Activated naive CD4-positive, alpha-beta T cell treated with anti-CD3 and anti-CD28 coated beads, Interleukin-2, amount 50 U/mL, for 72 hours (primary cell): Measurements from ENCODE around the gene PPP1R1B. TPM values are rescaled to one million over a fixed set of nuclear protein-coding genes. Genes with fewer than 3 reads are reported as not detected.
A peak's percentile ranks its signal among the peaks of the same experiment; 100 is the strongest.

Source experiments
- ATAC-seq, 2 donors: fragments of 150-1000 bp; cut with Tn5 transposase; 2 replicates each; pipeline ENCODE4 v1.10.0; 2021; ENCODE audit warnings: mild to moderate bottlenecking in 2 of 2, moderate library complexity in 2 of 2
- DNase-seq, 2 donors: peaks; one replicate each; pipeline ENCODE4 v3.0.0; 2021 to 2022; ENCODE audit warnings: low spot score in 2 of 2
- H3K27ac Mint-ChIP-seq, 2 donors: one replicate each; pipeline ENCODE4 v1.8.0; 2022; ENCODE audit warnings: mild to moderate bottlenecking in 2 of 2, mixed read lengths in 2 of 2
- H3K36me3 Mint-ChIP-seq, 2 donors: one replicate each; pipeline ENCODE4 v1.8.0; 2022; ENCODE audit warnings: mixed read lengths in 2 of 2
- H3K9me3 Mint-ChIP-seq, 2 donors: one replicate each; pipeline ENCODE4 v1.8.0; 2022; ENCODE audit warnings: mixed read lengths in 2 of 2
- total RNA-seq, 2 donors: library from RNA; stranded (reverse); gene quantifications; one replicate each; pipeline ENCODE4 v1.2.3, GENCODE V29; 2022

PPP1R1B gene
- total RNA-seq, 2 donors from 2014 or later: 0.16 TPM; not detected in 1

DNA sequence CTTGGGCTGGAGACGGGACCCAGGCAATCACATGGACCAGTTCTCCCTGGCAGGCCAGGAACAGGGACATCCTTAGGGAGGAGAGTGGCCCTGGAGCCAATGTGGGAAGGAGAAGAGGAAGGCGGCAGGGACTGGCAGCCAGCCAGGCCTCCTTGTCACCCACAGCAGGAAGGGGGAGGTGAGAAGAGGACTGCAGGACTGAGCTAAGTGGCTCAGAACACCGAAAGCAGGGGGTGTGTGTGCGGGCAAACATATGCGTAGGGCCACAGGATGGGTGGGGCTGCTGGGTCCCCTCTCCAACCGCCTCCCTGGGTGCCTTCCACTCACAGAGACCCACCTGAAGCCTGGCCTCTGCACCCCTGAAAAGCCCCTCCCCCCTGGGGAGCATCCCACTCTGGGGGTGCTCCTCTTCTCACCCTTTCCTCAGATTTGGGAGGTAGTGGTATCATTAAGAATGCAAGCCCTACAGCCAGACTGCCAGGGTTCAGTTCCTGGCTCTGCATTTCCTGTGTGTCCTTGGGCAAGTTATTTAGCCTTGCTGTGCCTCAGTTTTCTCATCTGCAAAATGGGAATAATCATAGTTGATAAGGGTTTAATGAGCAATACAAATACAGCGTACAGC lies 49.6 kb downstream of the PPP1R1B start:
- ATAC-seq: peak; percentile 17 to 57
- no peak for DNase-seq
- Mint-ChIP-seq H3K27ac (peak overlapping the region in 1 of 2 donors; percentile 36), H3K36me3 (no peaks in the 10 kb centered on the region), H3K9me3 (no peaks in the 10 kb centered on the region)

DNA sequence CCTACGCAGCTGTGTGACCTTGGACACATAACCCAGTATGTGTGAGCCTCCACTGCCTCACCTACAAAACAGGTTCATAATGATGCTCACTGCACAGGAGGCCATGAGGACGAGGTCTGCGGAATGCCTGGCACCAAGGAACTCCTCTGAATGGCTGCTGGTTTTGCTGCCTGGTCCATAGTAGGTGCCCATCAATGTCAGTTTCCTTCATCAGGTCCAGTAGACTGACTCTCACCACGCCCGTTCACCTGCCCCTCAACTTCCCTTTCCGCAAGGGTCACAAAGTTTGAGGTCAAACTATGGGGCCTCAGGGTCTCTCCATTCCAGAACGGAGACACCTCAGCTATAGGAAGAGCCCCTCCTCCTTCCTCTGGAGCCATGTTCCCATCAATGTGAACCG lies 50.3 kb downstream of the PPP1R1B start:
- Mint-ChIP-seq H3K27ac (peak overlapping the region in 1 of 2 donors; percentile 82), H3K9me3 (no peaks in the 10 kb centered on the region), H3K36me3 (no peaks in the 10 kb centered on the region)
- DNase-seq (no peak), ATAC-seq (no peak)

DNA sequence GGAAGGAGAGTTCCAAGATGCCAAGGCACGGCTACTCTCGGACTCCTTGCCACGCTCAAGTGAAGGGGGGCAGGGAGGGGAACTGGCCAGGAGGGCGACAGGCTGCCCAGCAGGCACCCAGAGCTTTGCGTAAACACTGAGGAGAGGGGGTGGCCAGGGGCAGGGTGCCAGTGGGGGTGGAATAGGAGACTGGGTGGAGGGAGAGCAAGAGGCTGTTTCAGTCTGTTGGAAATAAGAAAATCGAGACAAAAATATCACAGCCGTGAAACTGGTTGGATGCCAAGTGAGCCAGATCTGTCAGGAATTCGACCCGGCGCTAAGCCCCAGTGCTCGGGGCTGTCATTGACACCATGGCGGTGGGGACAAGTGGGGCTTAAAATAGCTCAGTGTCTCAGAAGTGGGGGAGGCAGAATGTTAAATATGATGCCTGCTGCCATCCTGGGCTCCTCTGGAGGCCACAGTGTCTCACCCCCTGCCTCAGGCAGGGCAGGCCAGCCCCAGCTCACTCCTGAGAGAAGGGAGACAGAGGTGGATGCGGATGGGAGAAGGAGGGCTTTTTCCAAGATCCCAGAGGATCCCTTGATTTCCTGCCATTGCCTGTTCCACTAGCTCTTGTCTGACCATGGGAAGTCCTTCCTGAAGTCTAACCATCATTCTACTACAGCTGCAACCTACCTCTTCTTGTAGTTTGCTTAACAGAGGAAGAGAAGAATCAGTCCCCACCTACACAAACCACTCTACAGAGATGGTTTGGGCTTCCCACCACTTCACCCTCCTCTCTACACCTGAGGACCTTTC lies 51.0 kb downstream of the PPP1R1B start:
- Mint-ChIP-seq H3K36me3 (no peaks in the 10 kb centered on the region), H3K9me3 (no peaks in the 10 kb centered on the region), H3K27ac (peak overlapping the region; percentile 82 to 90)
- ATAC-seq (no peak), DNase-seq (no peak)

DNA sequence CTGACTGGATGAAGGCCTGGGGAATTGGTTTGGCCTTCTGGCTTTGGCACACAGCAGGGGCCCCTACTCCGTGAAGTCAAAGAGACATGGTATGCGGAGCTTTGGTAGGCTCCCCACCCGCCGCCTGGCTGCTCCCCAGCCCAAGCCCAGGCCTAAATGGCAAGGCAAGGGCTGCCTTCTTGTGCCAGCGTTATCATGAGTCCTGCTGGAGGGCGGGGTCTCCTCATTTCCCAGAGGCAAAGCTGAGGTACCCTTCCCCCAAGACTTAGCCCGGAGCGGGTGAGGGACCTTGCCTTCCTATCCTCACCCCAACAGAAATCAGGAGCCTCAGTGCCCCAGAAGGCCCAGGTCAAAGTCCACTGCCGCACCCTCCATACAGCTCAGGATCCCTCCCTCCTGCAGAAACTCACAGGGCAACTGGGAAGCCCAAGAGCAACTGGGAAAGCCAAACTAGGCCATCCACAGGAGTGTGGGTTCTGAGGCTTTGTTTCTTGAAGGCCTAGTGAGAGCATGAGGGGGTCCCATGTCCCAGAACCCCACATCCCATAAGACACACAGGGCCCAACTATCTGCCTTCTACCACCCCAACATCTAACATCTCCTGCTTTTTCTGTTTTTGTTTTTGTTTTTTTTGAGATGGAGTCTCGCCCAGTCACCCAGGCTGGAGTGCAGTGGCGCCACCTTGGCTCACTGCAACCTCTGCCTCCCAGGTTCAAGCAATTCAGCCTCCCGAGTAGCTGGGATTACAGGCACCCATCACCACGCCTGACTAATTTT lies 51.8 kb downstream of the PPP1R1B start:
- no peaks in the 10 kb centered on the region for H3K9me3 Mint-ChIP-seq
- no peak for DNase-seq
- peak in 1 of 2 donors; percentile 36 for ATAC-seq
- peak overlapping the region in 1 of 2 donors; percentile 90 for H3K27ac Mint-ChIP-seq
- H3K36me3 Mint-ChIP-seq: peaks cover 0 to 4% of the 10 kb centered on the region in 2 donors

DNA sequence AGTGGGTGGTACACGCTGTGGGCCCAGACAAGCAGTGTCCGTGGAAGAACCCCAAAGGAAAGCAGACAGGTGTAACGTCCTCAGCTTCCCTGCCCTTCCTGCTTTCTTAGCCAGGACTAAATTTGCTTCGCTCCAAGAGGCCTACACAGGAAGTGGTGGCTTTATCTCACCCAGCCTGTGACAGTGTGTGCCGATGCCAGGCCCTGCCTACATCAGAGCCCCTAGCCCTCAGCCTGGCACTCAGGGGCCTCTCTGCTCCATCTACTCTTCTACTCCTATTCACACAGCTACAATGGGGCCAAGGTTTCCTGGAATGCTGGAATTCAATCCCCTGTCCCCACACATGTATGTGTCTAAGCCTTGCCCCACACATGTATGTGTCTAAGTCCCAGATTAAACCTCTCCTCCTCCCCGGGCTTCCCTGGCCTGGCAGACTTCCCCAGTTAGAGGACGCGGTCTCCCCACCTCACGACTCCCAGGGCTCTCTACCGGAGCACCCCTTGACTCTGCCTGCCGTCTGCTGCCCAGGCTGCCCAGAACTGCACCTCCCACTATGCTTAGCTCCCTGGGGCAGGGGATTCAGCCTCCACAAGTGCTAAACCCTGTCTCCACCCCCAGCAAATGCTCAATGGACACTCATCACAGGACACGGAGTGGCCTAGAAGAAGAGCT lies 52.9 kb downstream of the PPP1R1B start:
- ATAC-seq: peak; percentile 58 to 73
- Mint-ChIP-seq H3K9me3 (no peaks in the 10 kb centered on the region), H3K36me3 (peaks cover 0 to 4% of the 10 kb centered on the region in 2 donors), H3K27ac (peak overlapping the region; percentile 90 to 96)
- DNase-seq: no peak

DNA sequence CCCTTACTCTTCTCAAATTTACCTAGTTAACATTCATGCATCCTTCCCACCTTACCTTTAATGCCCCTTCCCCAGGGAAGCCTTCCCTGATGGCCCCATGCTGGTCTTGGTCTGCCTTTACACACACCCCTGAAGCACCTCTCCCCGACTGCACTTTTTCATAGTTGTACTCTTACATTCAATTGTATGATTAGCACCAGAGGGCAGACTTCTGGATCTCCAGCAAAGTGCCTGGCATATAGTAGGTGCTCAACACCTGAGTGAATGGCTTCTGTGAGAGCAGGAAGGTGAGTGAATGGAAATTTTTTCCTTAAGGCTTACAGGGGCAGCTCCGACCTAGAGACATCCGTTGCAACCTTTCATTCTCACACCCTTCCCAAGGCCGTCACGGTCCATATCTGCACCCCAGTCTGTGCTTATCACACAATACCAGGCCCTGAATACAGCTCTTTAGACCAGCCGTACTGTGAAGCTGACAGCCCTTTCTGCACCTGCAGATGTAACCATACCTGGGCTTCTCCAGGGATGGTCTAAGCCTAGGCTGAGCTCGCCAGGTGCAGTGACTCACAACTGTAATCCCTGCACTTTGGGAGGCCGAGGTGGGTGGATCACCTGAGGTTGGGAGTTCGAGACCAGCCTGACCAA lies 56.7 kb downstream of the PPP1R1B start:
- DNase-seq (no peak), ATAC-seq (no peak)
- no peak overlapping the region for H3K27ac Mint-ChIP-seq
- H3K36me3 Mint-ChIP-seq: peaks cover 11% of the 10 kb centered on the region in 2 donors
- peaks cover 0 to 6% of the 10 kb centered on the region in 2 donors for H3K9me3 Mint-ChIP-seq

DNA sequence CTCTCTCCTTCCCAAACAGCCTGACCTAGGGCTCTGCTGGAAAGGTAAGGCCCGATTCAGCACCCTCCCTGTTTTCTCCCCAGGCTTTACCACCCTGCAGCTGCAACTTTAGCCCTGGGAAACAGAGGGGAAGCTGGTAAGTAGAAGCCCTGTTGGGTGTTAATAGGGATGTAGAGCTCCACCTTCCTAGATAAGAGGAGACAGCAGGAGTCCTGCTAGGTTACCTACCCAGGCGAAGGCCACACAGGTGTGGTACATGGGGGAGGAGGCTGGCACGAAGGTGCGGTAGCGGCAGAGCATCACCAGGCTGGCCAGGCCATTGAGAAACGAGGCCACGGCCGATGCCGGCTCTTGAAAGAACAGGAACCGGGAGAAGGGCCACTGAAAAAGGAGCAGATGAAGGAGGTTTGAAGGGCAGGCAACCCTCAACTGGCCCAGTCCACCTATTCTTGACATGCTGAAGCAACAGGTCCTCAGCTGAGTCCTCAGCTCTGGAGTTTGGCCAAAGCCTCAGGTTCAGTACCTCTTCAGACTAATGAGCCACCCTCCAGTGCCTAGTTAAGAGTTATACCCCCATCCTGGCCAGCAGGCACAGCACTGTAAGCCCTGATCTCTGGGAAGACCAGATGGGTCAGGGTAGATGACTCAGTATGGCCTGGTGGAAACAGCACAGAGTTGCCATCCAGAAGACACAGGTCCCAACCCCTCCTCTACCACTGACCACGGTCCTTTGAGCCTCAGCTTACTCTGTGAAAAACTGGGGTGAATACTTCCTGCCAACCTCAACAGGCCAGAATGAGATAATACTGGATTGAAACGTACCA lies 57.8 kb downstream of the PPP1R1B start:
- DNase-seq (no peak), ATAC-seq (no peak)
- no peak overlapping the region for H3K27ac Mint-ChIP-seq
- peaks cover 15 to 18% of the 10 kb centered on the region in 2 donors for H3K36me3 Mint-ChIP-seq
- H3K9me3 Mint-ChIP-seq: peaks cover 0 to 9% of the 10 kb centered on the region in 2 donors

Other genes with a start within 250 kb of the PPP1R1B start
- 10 to 100 TPM; 19.5 to 21.5 TPM for gene FBXL20, start 225.3 kb upstream of the PPP1R1B start, total RNA-seq
- gene MED1, start 175.7 kb upstream of the PPP1R1B start, total RNA-seq: 10 to 100 TPM; 63.8 to 65.4 TPM
- gene CDK12, start 165.5 kb upstream of the PPP1R1B start, total RNA-seq: 10 to 100 TPM; 68.0 to 80.9 TPM
- gene NEUROD2, start 19.0 kb upstream of the PPP1R1B start, total RNA-seq: not detected
- 10 to 100 TPM; 62.7 to 80.6 TPM for gene STARD3, start 10.2 kb downstream of the PPP1R1B start, total RNA-seq
- 1 to 10 TPM; 2.3 to 3.0 TPM for gene TCAP, start 38.4 kb downstream of the PPP1R1B start, total RNA-seq
- under 1 TPM in 1 of 2 donors, not detected in 1; 0.64 TPM for gene PNMT, start 41.5 kb downstream of the PPP1R1B start, total RNA-seq
- gene PGAP3, start 61.1 kb downstream of the PPP1R1B start, total RNA-seq: 10 to 100 TPM in 1 of 2 donors, 1 to 10 TPM in 1; 7.9 to 16.0 TPM
- gene ERBB2, start 73.1 kb downstream of the PPP1R1B start, total RNA-seq: 1 to 10 TPM; 3.2 to 7.8 TPM
- 10 to 100 TPM; 32.2 to 41.1 TPM for gene MIEN1, start 103.6 kb downstream of the PPP1R1B start, total RNA-seq
- gene GRB7, start 111.0 kb downstream of the PPP1R1B start, total RNA-seq: 1 to 10 TPM; 3.1 to 3.9 TPM
- gene IKZF3, start 237.4 kb downstream of the PPP1R1B start, total RNA-seq: 10 to 100 TPM; 37.6 to 60.8 TPM
- not detected for gene ZPBP2, start 241.2 kb downstream of the PPP1R1B start, total RNA-seq